Measurements from ENCODE around the gene AHDC1. TPM values are rescaled to one million over a fixed set of nuclear protein-coding genes. Genes with fewer than 3 reads are reported as not detected.

The AHDC1 gene
- total and polyA plus RNA-seq, 2 of the 13 experiments (the other 11 are each of a cell fraction or from before 2014, with no cell fraction given) = 1.0 to 2.7 TPM

DNA sequence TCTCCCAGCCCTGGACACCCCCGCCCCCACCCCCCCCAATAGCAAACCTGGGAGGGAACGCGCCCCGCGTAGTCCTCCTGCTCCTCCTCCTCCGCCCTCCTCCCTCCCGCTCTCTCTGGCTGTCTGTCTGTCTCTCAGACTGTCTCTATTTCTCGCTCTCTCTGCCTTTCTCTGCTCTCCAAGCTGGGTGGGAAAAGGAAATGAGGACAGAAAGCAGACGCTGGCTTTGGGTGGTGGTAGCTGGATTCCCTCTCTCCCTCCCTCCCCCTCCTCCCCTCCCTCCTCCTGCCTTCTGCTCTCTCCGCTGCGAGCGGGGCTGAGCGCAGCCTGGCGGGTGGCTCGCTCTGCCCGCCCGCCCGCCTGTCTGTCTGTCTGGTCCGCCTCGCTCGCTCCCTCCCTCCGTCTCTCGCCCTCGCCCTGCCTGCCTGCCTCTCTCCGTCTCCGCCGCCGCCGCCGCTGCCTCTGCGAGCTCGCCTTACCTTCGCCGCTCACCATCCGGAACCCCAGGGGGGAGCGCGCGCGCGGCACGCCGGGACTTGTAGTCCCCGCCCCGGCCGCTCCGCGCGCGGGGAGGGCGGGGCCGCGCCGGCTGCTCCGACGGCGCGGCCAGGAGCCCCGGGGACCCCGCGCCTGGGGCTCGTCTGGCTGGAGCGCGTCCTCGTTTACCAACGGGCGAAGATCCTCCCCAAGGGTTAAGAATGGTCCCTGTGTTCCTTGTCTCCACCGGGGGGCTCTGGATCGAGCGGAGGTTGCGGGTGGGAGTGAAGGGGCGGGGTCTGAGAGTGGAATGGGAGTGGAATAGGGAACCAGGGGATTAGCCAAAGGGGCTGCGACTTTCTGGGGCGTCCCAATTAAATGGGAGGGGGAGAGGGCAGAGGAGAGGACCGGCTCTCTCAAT, at the start of gene AHDC1 (continued):
- TF ChIP-seq, protein P1, sequence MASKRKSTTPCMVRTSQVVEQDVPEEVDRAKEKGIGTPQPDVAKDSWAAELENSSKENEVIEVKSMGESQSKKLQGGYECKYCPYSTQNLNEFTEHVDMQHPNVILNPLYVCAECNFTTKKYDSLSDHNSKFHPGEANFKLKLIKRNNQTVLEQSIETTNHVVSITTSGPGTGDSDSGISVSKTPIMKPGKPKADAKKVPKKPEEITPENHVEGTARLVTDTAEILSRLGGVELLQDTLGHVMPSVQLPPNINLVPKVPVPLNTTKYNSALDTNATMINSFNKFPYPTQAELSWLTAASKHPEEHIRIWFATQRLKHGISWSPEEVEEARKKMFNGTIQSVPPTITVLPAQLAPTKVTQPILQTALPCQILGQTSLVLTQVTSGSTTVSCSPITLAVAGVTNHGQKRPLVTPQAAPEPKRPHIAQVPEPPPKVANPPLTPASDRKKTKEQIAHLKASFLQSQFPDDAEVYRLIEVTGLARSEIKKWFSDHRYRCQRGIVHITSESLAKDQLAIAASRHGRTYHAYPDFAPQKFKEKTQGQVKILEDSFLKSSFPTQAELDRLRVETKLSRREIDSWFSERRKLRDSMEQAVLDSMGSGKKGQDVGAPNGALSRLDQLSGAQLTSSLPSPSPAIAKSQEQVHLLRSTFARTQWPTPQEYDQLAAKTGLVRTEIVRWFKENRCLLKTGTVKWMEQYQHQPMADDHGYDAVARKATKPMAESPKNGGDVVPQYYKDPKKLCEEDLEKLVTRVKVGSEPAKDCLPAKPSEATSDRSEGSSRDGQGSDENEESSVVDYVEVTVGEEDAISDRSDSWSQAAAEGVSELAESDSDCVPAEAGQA (IDR thresholded peaks at IDR 0.05; ENCODE audit: low read depth) = no peak
- TF ChIP-seq, protein P1 (CRISPR knock-in tag; IDR thresholded peaks at IDR 0.05; ENCODE audit: borderline replicate concordance) = no peak
- no peak for TF ChIP-seq NR1H2 (CRISPR knock-in tag; IDR thresholded peaks at IDR 0.05; ENCODE audit: borderline replicate concordance, low read depth)
- TF ChIP-seq ZNF225 (CRISPR knock-in tag; IDR thresholded peaks at IDR 0.05) = no peak
- no peak for TF ChIP-seq ZNF142 (CRISPR knock-in tag; IDR thresholded peaks at IDR 0.05)
- TF ChIP-seq ZNF672 (CRISPR knock-in tag; IDR thresholded peaks at IDR 0.05) = no peak
- no peak for TF ChIP-seq ZKSCAN5 (CRISPR knock-in tag; IDR thresholded peaks at IDR 0.05)
- no peak for TF ChIP-seq ZBTB7B (CRISPR knock-in tag; IDR thresholded peaks at IDR 0.05)
- TF ChIP-seq CREB1 (IDR thresholded peaks at IDR 0.05) = no peak
- no peak for TF ChIP-seq CREB1 (CRISPR knock-in tag; IDR thresholded peaks at IDR 0.05)
- no peak for TF ChIP-seq SP5 (CRISPR knock-in tag; IDR thresholded peaks at IDR 0.05; ENCODE audit: borderline replicate concordance, low read depth)
- 0 out of 2 replicates have a peak, but pooled peaks have one; percentile 13 for TF ChIP-seq ZNF709 (CRISPR knock-in tag; IDR thresholded peaks at IDR 0.05)
- TF ChIP-seq, protein P2, sequence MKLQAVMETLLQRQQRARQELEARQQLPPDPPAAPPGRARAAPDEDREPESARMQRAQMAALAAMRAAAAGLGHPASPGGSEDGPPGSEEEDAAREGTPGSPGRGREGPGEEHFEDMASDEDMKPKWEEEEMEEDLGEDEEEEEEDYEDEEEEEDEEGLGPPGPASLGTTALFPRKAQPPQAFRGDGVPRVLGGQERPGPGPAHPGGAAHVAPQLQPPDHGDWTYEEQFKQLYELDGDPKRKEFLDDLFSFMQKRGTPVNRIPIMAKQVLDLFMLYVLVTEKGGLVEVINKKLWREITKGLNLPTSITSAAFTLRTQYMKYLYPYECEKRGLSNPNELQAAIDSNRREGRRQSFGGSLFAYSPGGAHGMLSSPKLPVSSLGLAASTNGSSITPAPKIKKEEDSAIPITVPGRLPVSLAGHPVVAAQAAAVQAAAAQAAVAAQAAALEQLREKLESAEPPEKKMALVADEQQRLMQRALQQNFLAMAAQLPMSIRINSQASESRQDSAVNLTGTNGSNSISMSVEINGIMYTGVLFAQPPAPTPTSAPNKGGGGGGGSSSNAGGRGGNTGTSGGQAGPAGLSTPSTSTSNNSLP (IDR thresholded peaks at IDR 0.05; ENCODE audit: low read depth, low read length) = no peak
- TF ChIP-seq ZNF280B (CRISPR knock-in tag; IDR thresholded peaks at IDR 0.05; ENCODE audit: borderline replicate concordance) = peak; percentile 53; the same call in 1 of the 2 replicates

Data from HepG2 (cell line).